ENCODE measurements around the gene PAPOLG. TPM values are rescaled to one million over a fixed set of nuclear protein-coding genes. Genes with fewer than 3 reads are reported as not detected.
"Not testable (repeated sequence)": the region's sequence is repeated elsewhere in the genome, so short reads cannot be mapped to it uniquely, and the experiment has no call there.

The PAPOLG gene
- total and polyA plus RNA-seq, 2 of the 13 experiments (the other 11 are each of a cell fraction or from before 2014, with no cell fraction given): 10.1 to 10.4 TPM

DNA sequence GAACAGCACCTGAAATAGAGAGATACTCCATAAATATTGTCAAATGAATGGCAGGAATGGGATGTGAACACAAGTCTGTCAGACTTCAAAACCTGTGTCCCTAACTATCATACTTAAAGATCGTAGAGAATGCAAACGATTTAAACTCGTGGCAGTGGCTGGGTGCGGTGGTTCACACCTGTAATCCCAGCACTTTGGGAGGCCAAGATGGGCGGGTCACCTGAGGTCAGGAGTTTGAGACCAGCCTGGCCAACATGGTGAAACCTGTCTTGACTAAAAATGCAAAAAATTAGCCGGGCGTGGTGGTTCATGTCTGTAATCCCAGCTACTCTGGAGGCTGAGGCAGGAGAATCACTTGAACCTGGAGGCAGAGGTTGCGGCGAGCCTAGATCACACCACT is 61.1 kb downstream of the PAPOLG start:
- intact Hi-C loops (cut with micrococcal nuclease; ENCODE audit: unreplicated experiment); FAIRE-seq; H3K4me3 ChIP-seq (replicated peaks in 1 of 3; ENCODE audit: insufficient read depth in 1 of 3, low read depth in 2 of 3, low read length in 3 of 3); H3K9ac ChIP-seq (ENCODE audit: insufficient read depth, low read depth, low read length); DNase-seq (ENCODE audit: low spot score); H3K27ac ChIP-seq (ENCODE audit: extremely low read length, insufficient read depth, low read length); BruUV-seq (replicated peaks); H2AFZ ChIP-seq (ENCODE audit: low read length); CTCF ChIA-PET (ENCODE audit: low intra/inter-chr PET ratio, low total read pairs); H3K4me2 ChIP-seq (ENCODE audit: low read depth, low read length); H3K79me2 ChIP-seq (ENCODE audit: insufficient read depth, low read length); H3K4me1 ChIP-seq (ENCODE audit: insufficient read depth, low read length); ATAC-seq; in situ Hi-C loops (cut with HindIII; ENCODE audit: extremely low pct_ligation_motif_present, low pct_unique_long_range_greater_than_20kb); H4K20me1 ChIP-seq (ENCODE audit: insufficient read depth, low read length); H3K9me3 ChIP-seq (ENCODE audit: low read length); H3K36me3 ChIP-seq (replicated peaks in 1 of 2; ENCODE audit: control insufficient read depth in 1 of 2, insufficient read depth in 2 of 2, low read length in 2 of 2): not testable (repeated sequence)
- H3K27me3 ChIP-seq (ENCODE audit: control insufficient read depth in 1 of 2, insufficient read depth in 2 of 2, low read length in 2 of 2): peaks cover 0 to 60% of the 10 kb centered on the region in 2 experiments
- 38% methylated on average over 9 of the region's 9 CpGs for WGBS (ENCODE audit: low lambda C conversion rate)
- POLR2A ChIA-PET: interaction anchor here (0.8 to 1.4 kb wide), 2 partner anchors 62 to 64 kb away, joined by 3 read pairs; partner anchors contain the start of genes PAPOLG and REL

DNA sequence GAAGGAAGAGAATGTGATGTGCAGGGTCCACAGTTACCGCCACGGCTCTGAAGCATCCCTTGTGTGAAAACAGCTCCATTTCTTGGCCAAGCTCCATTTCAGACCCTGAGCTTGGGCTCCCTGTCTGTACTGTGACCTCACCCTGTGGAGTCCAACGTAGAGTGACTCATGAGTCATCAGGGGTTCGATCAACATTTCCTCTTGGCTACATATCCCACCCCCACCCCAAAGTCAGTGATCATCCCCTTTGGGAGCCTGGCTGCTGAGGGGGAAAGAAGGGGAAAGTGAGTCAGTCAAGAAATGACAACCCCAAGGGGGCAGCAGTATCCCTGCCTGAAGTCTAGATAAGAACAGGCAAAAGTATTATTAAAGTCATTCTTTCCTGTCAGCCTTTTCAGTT is 62.2 kb downstream of the PAPOLG start:
- POLR2A ChIA-PET: interaction anchor here (0.8 to 1.4 kb wide), 2 partner anchors 63 kb away, joined by 3 read pairs; partner anchors contain the start of genes PAPOLG and REL
- no peak overlapping the region for H3K9ac ChIP-seq (ENCODE audit: insufficient read depth, low read depth, low read length)
- ATAC-seq (peak; percentile 57), DNase-seq (ENCODE audit: low spot score) (peak; percentile 31), FAIRE-seq (no peak)
- intact Hi-C loops (cut with micrococcal nuclease; ENCODE audit: unreplicated experiment) (no loop called here), in situ Hi-C loops (cut with HindIII; ENCODE audit: extremely low pct_ligation_motif_present, low pct_unique_long_range_greater_than_20kb) (no loop called here)
- H3K79me2 ChIP-seq (ENCODE audit: insufficient read depth, low read length): no peaks in the 10 kb centered on the region
- CTCF ChIA-PET (ENCODE audit: low intra/inter-chr PET ratio, low total read pairs): no interaction called here
- BruUV-seq (replicated peaks): no TSS peak
- H3K36me3 ChIP-seq (replicated peaks in 1 of 2; ENCODE audit: control insufficient read depth in 1 of 2, insufficient read depth in 2 of 2, low read length in 2 of 2): no peaks in the 10 kb centered on the region
- H4K20me1 ChIP-seq (ENCODE audit: insufficient read depth, low read length): no peaks in the 10 kb centered on the region
- no peak overlapping the region for H3K27ac ChIP-seq (ENCODE audit: extremely low read length, insufficient read depth, low read length)
- H3K4me3 ChIP-seq (replicated peaks in 1 of 3; ENCODE audit: insufficient read depth in 1 of 3, low read depth in 2 of 3, low read length in 3 of 3): no peak overlapping the region
- peaks cover 0 to 54% of the 10 kb centered on the region in 2 experiments for H3K27me3 ChIP-seq (ENCODE audit: control insufficient read depth in 1 of 2, insufficient read depth in 2 of 2, low read length in 2 of 2)
- peaks cover 9% of the 10 kb centered on the region; the same call in 1 of the 2 replicates for H3K4me1 ChIP-seq (ENCODE audit: insufficient read depth, low read length)
- H2AFZ ChIP-seq (ENCODE audit: low read length): no peak overlapping the region
- no peak overlapping the region for H3K4me2 ChIP-seq (ENCODE audit: low read depth, low read length)
- 11% methylated on average over 4 of the region's 4 CpGs for WGBS (ENCODE audit: low lambda C conversion rate)
- no peaks in the 10 kb centered on the region for H3K9me3 ChIP-seq (ENCODE audit: low read length)
- TF ChIP-seq, protein P1, sequence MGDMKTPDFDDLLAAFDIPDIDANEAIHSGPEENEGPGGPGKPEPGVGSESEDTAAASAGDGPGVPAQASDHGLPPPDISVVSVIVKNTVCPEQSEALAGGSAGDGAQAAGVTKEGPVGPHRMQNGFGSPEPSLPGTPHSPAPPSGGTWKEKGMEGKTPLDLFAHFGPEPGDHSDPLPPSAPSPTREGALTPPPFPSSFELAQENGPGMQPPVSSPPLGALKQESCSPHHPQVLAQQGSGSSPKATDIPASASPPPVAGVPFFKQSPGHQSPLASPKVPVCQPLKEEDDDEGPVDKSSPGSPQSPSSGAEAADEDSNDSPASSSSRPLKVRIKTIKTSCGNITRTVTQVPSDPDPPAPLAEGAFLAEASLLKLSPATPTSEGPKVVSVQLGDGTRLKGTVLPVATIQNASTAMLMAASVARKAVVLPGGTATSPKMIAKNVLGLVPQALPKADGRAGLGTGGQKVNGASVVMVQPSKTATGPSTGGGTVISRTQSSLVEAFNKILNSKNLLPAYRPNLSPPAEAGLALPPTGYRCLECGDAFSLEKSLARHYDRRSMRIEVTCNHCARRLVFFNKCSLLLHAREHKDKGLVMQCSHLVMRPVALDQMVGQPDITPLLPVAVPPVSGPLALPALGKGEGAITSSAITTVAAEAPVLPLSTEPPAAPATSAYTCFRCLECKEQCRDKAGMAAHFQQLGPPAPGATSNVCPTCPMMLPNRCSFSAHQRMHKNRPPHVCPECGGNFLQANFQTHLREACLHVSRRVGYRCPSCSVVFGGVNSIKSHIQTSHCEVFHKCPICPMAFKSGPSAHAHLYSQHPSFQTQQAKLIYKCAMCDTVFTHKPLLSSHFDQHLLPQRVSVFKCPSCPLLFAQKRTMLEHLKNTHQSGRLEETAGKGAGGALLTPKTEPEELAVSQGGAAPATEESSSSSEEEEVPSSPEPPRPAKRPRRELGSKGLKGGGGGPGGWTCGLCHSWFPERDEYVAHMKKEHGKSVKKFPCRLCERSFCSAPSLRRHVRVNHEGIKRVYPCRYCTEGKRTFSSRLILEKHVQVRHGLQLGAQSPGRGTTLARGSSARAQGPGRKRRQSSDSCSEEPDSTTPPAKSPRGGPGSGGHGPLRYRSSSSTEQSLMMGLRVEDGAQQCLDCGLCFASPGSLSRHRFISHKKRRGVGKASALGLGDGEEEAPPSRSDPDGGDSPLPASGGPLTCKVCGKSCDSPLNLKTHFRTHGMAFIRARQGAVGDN (CRISPR knock-in tag; IDR thresholded peaks at IDR 0.05): no peak
- no peak for TF ChIP-seq SMAD9 (CRISPR knock-in tag; IDR thresholded peaks at IDR 0.05)
- no peak for TF ChIP-seq KLF9 (CRISPR knock-in tag; IDR thresholded peaks at IDR 0.05; ENCODE audit: low read depth)
- TF ChIP-seq KDM5B (CRISPR knock-in tag; IDR thresholded peaks at IDR 0.05; ENCODE audit: borderline replicate concordance): no peak
- TF ChIP-seq GZF1 (CRISPR knock-in tag; IDR thresholded peaks at IDR 0.05): no peak
- no peak for TF ChIP-seq ARNT (IDR thresholded peaks at IDR 0.05)
- TF ChIP-seq, protein P2, sequence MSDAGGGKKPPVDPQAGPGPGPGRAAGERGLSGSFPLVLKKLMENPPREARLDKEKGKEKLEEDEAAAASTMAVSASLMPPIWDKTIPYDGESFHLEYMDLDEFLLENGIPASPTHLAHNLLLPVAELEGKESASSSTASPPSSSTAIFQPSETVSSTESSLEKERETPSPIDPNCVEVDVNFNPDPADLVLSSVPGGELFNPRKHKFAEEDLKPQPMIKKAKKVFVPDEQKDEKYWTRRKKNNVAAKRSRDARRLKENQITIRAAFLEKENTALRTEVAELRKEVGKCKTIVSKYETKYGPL (CRISPR knock-in tag; IDR thresholded peaks at IDR 0.05): no peak
- TF ChIP-seq ZNF552 (CRISPR knock-in tag; IDR thresholded peaks at IDR 0.05; ENCODE audit: borderline replicate concordance): no peak
- TF ChIP-seq SMC3 (IDR thresholded peaks at IDR 0.05; ENCODE audit: low read length): peak; percentile 4; the same call in 1 of the 2 replicates
- TF ChIP-seq ZNF850 (CRISPR knock-in tag; conservative IDR thresholded peaks at IDR 0.05): no peak
- TF ChIP-seq FOSL2 (CRISPR knock-in tag; IDR thresholded peaks at IDR 0.05): peak; percentile 76
- TF ChIP-seq SKI (IDR thresholded peaks at IDR 0.05; ENCODE audit: partially characterized antibody): no peak
- TF ChIP-seq JUN (CRISPR knock-in tag; IDR thresholded peaks at IDR 0.05): 0 out of 2 replicates have a peak, but pooled peaks have one; percentile 47
- TF ChIP-seq, protein P3, sequence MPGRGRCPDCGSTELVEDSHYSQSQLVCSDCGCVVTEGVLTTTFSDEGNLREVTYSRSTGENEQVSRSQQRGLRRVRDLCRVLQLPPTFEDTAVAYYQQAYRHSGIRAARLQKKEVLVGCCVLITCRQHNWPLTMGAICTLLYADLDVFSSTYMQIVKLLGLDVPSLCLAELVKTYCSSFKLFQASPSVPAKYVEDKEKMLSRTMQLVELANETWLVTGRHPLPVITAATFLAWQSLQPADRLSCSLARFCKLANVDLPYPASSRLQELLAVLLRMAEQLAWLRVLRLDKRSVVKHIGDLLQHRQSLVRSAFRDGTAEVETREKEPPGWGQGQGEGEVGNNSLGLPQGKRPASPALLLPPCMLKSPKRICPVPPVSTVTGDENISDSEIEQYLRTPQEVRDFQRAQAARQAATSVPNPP (CRISPR knock-in tag; IDR thresholded peaks at IDR 0.05): no peak

All from HepG2 (cell line).